Measurements from ENCODE around the gene ZC3H4. TPM values are rescaled to one million over a fixed set of nuclear protein-coding genes. Genes with fewer than 3 reads are reported as not detected.

Gene ZC3H4
- total and polyA plus RNA-seq, 2 experiments from 2014 or later, result 26.7 to 36.9 TPM

- Mint-ChIP-seq H3K27ac (no peak overlapping the region), H3K36me3 (ENCODE audit: low read depth) (peaks cover 69% of the 10 kb centered on the region), H3K4me3 (no peak overlapping the region), H3K27me3 (ENCODE audit: insufficient read depth, low read depth, poor library complexity) (peaks cover 7% of the 10 kb centered on the region), H3K4me1 (peaks cover 34% of the 10 kb centered on the region), H3K9me3 (no peaks in the 10 kb centered on the region)
- Histone ChIP-seq H3K4me1 (ENCODE audit: insufficient read depth) (peaks cover 22% of the 10 kb centered on the region), H3F3A (replicated peaks; ENCODE audit: low read depth) (peaks cover 23% of the 10 kb centered on the region), H3K27ac (ENCODE audit: low read depth) (no peak overlapping the region), H3K4me2 (no peak overlapping the region), H2AFZ (no peak overlapping the region), H3K79me2 (replicated peaks; ENCODE audit: insufficient read depth) (peaks cover 66% of the 10 kb centered on the region), H3K27me3 (ENCODE audit: insufficient read depth) (no peaks in the 10 kb centered on the region), H4K20me1 (replicated peaks; ENCODE audit: insufficient read depth) (peaks cover 32% of the 10 kb centered on the region), H3K9me2 (ENCODE audit: insufficient read depth) (no peaks in the 10 kb centered on the region), H3K36me3 (ENCODE audit: insufficient read depth) (peaks cover 17% of the 10 kb centered on the region), H3K4me3 (no peak overlapping the region)
- TF ChIP-seq, protein P1, sequence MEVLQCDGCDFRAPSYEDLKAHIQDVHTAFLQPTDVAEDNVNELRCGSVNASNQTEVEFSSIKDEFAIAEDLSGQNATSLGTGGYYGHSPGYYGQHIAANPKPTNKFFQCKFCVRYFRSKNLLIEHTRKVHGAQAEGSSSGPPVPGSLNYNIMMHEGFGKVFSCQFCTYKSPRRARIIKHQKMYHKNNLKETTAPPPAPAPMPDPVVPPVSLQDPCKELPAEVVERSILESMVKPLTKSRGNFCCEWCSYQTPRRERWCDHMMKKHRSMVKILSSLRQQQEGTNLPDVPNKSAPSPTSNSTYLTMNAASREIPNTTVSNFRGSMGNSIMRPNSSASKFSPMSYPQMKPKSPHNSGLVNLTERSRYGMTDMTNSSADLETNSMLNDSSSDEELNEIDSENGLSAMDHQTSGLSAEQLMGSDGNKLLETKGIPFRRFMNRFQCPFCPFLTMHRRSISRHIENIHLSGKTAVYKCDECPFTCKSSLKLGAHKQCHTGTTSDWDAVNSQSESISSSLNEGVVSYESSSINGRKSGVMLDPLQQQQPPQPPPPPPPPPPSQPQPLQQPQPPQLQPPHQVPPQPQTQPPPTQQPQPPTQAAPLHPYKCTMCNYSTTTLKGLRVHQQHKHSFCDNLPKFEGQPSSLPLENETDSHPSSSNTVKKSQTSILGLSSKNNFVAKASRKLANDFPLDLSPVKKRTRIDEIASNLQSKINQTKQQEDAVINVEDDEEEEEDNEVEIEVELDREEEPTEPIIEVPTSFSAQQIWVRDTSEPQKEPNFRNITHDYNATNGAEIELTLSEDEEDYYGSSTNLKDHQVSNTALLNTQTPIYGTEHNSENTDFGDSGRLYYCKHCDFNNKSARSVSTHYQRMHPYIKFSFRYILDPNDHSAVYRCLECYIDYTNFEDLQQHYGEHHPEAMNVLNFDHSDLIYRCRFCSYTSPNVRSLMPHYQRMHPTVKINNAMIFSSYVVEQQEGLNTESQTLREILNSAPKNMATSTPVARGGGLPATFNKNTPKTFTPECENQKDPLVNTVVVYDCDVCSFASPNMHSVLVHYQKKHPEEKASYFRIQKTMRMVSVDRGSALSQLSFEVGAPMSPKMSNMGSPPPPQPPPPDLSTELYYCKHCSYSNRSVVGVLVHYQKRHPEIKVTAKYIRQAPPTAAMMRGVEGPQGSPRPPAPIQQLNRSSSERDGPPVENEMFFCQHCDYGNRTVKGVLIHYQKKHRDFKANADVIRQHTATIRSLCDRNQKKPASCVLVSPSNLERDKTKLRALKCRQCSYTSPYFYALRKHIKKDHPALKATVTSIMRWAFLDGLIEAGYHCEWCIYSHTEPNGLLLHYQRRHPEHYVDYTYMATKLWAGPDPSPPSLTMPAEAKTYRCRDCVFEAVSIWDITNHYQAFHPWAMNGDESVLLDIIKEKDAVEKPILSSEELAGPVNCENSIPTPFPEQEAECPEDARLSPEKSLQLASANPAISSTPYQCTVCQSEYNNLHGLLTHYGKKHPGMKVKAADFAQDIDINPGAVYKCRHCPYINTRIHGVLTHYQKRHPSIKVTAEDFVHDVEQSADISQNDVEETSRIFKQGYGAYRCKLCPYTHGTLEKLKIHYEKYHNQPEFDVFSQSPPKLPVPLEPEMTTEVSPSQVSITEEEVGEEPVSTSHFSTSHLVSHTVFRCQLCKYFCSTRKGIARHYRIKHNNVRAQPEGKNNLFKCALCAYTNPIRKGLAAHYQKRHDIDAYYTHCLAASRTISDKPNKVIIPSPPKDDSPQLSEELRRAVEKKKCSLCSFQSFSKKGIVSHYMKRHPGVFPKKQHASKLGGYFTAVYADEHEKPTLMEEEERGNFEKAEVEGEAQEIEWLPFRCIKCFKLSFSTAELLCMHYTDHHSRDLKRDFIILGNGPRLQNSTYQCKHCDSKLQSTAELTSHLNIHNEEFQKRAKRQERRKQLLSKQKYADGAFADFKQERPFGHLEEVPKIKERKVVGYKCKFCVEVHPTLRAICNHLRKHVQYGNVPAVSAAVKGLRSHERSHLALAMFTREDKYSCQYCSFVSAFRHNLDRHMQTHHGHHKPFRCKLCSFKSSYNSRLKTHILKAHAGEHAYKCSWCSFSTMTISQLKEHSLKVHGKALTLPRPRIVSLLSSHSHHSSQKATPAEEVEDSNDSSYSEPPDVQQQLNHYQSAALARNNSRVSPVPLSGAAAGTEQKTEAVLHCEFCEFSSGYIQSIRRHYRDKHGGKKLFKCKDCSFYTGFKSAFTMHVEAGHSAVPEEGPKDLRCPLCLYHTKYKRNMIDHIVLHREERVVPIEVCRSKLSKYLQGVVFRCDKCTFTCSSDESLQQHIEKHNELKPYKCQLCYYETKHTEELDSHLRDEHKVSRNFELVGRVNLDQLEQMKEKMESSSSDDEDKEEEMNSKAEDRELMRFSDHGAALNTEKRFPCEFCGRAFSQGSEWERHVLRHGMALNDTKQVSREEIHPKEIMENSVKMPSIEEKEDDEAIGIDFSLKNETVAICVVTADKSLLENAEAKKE (CRISPR knock-in tag; IDR thresholded peaks at IDR 0.05), result no peak
- TF ChIP-seq NANOG (IDR thresholded peaks at IDR 0.05; ENCODE audit: borderline replicate concordance) (no peak), ZNF114 (CRISPR knock-in tag; IDR thresholded peaks at IDR 0.05) (no peak), EZH2phosphoT487 (IDR thresholded peaks at IDR 0.05; ENCODE audit: unreplicated experiment) (no peak), ZNF331 (CRISPR knock-in tag; IDR thresholded peaks at IDR 0.05; ENCODE audit: low read depth) (no peak), JUNB (IDR thresholded peaks at IDR 0.05; ENCODE audit: unreplicated experiment) (no peak), EZH2 (IDR thresholded peaks at IDR 0.05; ENCODE audit: low read depth, unreplicated experiment) (no peak), CREB1 (CRISPR knock-in tag; IDR thresholded peaks at IDR 0.05; ENCODE audit: low read depth) (no peak), POLR2AphosphoS5 (IDR thresholded peaks at IDR 0.05; ENCODE audit: low read depth) (no peak), STAT1 (IDR thresholded peaks at IDR 0.05; ENCODE audit: unreplicated experiment) (no peak)
- TF ChIP-seq, protein P2, sequence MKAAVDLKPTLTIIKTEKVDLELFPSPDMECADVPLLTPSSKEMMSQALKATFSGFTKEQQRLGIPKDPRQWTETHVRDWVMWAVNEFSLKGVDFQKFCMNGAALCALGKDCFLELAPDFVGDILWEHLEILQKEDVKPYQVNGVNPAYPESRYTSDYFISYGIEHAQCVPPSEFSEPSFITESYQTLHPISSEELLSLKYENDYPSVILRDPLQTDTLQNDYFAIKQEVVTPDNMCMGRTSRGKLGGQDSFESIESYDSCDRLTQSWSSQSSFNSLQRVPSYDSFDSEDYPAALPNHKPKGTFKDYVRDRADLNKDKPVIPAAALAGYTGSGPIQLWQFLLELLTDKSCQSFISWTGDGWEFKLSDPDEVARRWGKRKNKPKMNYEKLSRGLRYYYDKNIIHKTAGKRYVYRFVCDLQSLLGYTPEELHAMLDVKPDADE (IDR thresholded peaks at IDR 0.05), result no peak
- TF ChIP-seq, protein P3, sequence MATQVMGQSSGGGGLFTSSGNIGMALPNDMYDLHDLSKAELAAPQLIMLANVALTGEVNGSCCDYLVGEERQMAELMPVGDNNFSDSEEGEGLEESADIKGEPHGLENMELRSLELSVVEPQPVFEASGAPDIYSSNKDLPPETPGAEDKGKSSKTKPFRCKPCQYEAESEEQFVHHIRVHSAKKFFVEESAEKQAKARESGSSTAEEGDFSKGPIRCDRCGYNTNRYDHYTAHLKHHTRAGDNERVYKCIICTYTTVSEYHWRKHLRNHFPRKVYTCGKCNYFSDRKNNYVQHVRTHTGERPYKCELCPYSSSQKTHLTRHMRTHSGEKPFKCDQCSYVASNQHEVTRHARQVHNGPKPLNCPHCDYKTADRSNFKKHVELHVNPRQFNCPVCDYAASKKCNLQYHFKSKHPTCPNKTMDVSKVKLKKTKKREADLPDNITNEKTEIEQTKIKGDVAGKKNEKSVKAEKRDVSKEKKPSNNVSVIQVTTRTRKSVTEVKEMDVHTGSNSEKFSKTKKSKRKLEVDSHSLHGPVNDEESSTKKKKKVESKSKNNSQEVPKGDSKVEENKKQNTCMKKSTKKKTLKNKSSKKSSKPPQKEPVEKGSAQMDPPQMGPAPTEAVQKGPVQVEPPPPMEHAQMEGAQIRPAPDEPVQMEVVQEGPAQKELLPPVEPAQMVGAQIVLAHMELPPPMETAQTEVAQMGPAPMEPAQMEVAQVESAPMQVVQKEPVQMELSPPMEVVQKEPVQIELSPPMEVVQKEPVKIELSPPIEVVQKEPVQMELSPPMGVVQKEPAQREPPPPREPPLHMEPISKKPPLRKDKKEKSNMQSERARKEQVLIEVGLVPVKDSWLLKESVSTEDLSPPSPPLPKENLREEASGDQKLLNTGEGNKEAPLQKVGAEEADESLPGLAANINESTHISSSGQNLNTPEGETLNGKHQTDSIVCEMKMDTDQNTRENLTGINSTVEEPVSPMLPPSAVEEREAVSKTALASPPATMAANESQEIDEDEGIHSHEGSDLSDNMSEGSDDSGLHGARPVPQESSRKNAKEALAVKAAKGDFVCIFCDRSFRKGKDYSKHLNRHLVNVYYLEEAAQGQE (IDR thresholded peaks at IDR 0.05; ENCODE audit: unreplicated experiment), result no peak
- TF ChIP-seq, protein P4, sequence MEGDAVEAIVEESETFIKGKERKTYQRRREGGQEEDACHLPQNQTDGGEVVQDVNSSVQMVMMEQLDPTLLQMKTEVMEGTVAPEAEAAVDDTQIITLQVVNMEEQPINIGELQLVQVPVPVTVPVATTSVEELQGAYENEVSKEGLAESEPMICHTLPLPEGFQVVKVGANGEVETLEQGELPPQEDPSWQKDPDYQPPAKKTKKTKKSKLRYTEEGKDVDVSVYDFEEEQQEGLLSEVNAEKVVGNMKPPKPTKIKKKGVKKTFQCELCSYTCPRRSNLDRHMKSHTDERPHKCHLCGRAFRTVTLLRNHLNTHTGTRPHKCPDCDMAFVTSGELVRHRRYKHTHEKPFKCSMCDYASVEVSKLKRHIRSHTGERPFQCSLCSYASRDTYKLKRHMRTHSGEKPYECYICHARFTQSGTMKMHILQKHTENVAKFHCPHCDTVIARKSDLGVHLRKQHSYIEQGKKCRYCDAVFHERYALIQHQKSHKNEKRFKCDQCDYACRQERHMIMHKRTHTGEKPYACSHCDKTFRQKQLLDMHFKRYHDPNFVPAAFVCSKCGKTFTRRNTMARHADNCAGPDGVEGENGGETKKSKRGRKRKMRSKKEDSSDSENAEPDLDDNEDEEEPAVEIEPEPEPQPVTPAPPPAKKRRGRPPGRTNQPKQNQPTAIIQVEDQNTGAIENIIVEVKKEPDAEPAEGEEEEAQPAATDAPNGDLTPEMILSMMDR (conservative IDR thresholded peaks at IDR 0.05; ENCODE audit: low read depth in 2 of 2), result no peak
- no peak for DNase-seq (ENCODE audit: low spot score)
- ATAC-seq, result no peak
Observed at GRCh38 chr19:47093254-47093653, 20.3 kb downstream of the ZC3H4 start.
